HEK293T (cell line): ENCODE data around the gene ACTR10.

Experiments
- BHLHE40 ChIP-seq: fragments of 450-650 bp; IDR thresholded peaks from 2 replicates; pipeline ENCODE4 v1.6.1; 2016; ENCODE audit warnings: mild to moderate bottlenecking, moderate library complexity, borderline replicate concordance
- FOXK2 ChIP-seq: fragments of 450-650 bp; IDR thresholded peaks from 2 replicates; pipeline ENCODE4 v1.6.1; 2016; ENCODE audit warnings: mild to moderate bottlenecking

- TF ChIP-seq FOXK2: no peak
- no peak for TF ChIP-seq BHLHE40
These were observed 13.2 kb downstream of the ACTR10 start for GRCh38 chr14:58213176-58213575.
